ENCODE results near the gene TRIM34.

DNA sequence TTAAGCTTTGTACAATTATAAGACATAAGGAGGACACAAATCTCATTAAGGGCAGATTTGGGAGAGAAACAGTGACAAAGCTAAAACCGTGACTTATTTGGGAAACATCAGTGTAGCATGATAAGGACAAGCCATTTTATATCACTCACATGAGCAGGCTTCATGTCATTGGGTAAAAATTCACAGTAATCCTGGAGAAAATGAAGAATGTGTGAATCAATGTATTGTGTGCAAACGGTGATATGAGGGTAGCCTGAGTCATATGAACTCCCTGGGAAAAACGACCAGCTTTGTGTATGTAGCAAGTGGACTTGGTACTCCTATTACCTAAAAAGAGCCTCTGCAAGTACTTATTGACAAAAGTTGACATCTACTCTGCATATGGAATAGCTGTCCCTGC, 6.0 kb upstream of the TRIM34 start:
- no peak for TF ChIP-seq POLR2A (IDR thresholded peaks at IDR 0.05)
- TF ChIP-seq, protein P1, sequence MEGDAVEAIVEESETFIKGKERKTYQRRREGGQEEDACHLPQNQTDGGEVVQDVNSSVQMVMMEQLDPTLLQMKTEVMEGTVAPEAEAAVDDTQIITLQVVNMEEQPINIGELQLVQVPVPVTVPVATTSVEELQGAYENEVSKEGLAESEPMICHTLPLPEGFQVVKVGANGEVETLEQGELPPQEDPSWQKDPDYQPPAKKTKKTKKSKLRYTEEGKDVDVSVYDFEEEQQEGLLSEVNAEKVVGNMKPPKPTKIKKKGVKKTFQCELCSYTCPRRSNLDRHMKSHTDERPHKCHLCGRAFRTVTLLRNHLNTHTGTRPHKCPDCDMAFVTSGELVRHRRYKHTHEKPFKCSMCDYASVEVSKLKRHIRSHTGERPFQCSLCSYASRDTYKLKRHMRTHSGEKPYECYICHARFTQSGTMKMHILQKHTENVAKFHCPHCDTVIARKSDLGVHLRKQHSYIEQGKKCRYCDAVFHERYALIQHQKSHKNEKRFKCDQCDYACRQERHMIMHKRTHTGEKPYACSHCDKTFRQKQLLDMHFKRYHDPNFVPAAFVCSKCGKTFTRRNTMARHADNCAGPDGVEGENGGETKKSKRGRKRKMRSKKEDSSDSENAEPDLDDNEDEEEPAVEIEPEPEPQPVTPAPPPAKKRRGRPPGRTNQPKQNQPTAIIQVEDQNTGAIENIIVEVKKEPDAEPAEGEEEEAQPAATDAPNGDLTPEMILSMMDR (IDR thresholded peaks at IDR 0.05): no peak
- no peak for TF ChIP-seq POLR2AphosphoS5 (IDR thresholded peaks at IDR 0.05)
- TF ChIP-seq EP300 (IDR thresholded peaks at IDR 0.05): no peak

Data from sigmoid colon (tissue), 4 donors.